Ovary (tissue), 9 donors: ENCODE results near the gene CFAP52. TPM values are rescaled to one million over a fixed set of nuclear protein-coding genes. Genes with fewer than 3 reads are reported as not detected.
"Not testable (repeated sequence)": the region's sequence is repeated elsewhere in the genome, so short reads cannot be mapped to it uniquely, and the experiment has no call there.

ENCODE experiments used
- DNase-seq, 5 donors: peaks; one replicate each; pipeline ENCODE4 v3.0.0-alpha.2; 2019 to 2020
- H3K27ac ChIP-seq, 2 donors: fragments of 200-600 bp; one replicate each; pipeline versions ENCODE4 v1.5.1 to v1.8.0; 2019 to 2022
- H3K27me3 ChIP-seq: fragments of 200-600 bp; one replicate; pipeline ENCODE4 v1.8.0; 2022
- H3K36me3 ChIP-seq: fragments of 200-600 bp; sonication (generic); one replicate; pipeline ENCODE4 v1.5.1; 2019
- H3K4me1 ChIP-seq: one replicate; pipeline ENCODE4 v1.8.1; 2013; ENCODE audit warnings: mild to moderate bottlenecking, moderate library complexity; ENCODE audit not compliant: insufficient read depth
- H3K4me3 ChIP-seq: fragments of 200-600 bp; sonication (generic); one replicate; pipeline ENCODE4 v1.5.1; 2017
- H3K9me3 ChIP-seq, 2 donors: fragments of 200-600 bp in 1 of 2; sonication (generic) in 1 of 2; one replicate each; pipeline versions ENCODE4 v1.5.1 to v1.8.1; 2013 to 2019; ENCODE audit warnings: mild to moderate bottlenecking in 1 of 2, moderate library complexity in 1 of 2
- CTCF ChIP-seq, 3 donors: fragments of 450-650 bp in 2 of 3; fragments of 200-600 bp in 1 of 3; IDR thresholded peaks; one replicate each; pipeline versions ENCODE4 v1.5.1 to v1.8.0; 2016 to 2022; ENCODE audit warnings: antibody characterized with exemption in 3 of 3, mild to moderate bottlenecking in 1 of 3
- EP300 ChIP-seq: sonication (generic); formaldehyde crosslinking; IDR thresholded peaks from one replicate; pipeline ENCODE4 v1.6.1; 2017; ENCODE audit warnings: antibody characterized with exemption
- POLR2A ChIP-seq: fragments of 450-650 bp; IDR thresholded peaks from one replicate; pipeline ENCODE4 v1.6.1; 2017; ENCODE audit warnings: antibody characterized with exemption, mild to moderate bottlenecking, moderate library complexity
- WGBS, 3 donors: extraction: QIAGEN DNeasy Blood & Tissue Kit in 1 of 3; methylation state at CpG; one replicate each; pipeline versions ENCODE4 v1.1.5 to v1.1.7; 2013 to 2017; 5-methylcytosine and 5-hydroxymethylcytosine counted together
- intact Hi-C, 4 donors: fragments of 100-400 bp; cut with DNase I; formaldehyde crosslinking; loops; one replicate each; pipeline versions ENCODE4 v1.11.0 to v1.15.1; 2022 to 2023
- polyA plus RNA-seq, 2 donors: library from polyadenylated mRNA; stranded (reverse); fragments of 200-250 nt in 1 of 2; fragments of 350-450 nt in 1 of 2; fragmentation: Illumina TruSeq in 1 of 2; extraction: RNeasy Lipid Tissue Mini Kit (QIAGEN cat#74804) in 1 of 2; gene quantifications; one replicate each; pipeline ENCODE4 v1.2.3, GENCODE V29; 2013 to 2014
- total RNA-seq, 7 donors: library from RNA; depleted of rRNA in 2 of 7; stranded (reverse); fragments of >200 nt in 2 of 7; fragmentation: NEBNext Ultra II Directional in 3 of 7; extraction: Animal tissue kit (Norgen Biotek cat#: 25700) in 3 of 7; gene quantifications; one replicate each; pipeline versions ENCODE4 v1.1.0 to v1.2.4, GENCODE V29; 2016 to 2023
- donor health status: DM: no; HTN: no; CAD: no; lungs with moderate emphysema.
- donor health status: DM: no; HTN: no; CAD: no.
- donor health status: Bipolar disorder and iron deficiency.
- donor health status: DM: yes; HTN: yes; CAD: no.
- donor health status: DM: no; HTN: no; CAD: no.
- donor health status: DM: yes; HTN: yes; CAD: no.

Gene CFAP52
- total and polyA plus RNA-seq, 9 donors, result 0.18 to 46.6 (median 1.1) TPM

GRCh38 chr17:9553181-9553580 lies 23.3 kb upstream of the CFAP52 start:
- no peaks in the 10 kb centered on the region for H3K27me3 ChIP-seq
- TF ChIP-seq EP300 (no peak), POLR2A (no peak), CTCF (IDR thresholded peaks at IDR 0.05) (no peak)
- H3K9me3 ChIP-seq, result no peaks in the 10 kb centered on the region
- no peak overlapping the region for H3K4me3 ChIP-seq
- no peak overlapping the region for H3K27ac ChIP-seq
- 19 to 30% (median 25%) methylated on average over 2 of the region's 2 CpGs for WGBS, 3 donors
- intact Hi-C loops, result no loop called here
- H3K4me1 ChIP-seq, result no peaks in the 10 kb centered on the region
- DNase-seq, result no peak
- no peaks in the 10 kb centered on the region for H3K36me3 ChIP-seq

GRCh38 chr17:9553596-9553995 lies 22.8 kb upstream of the CFAP52 start:
- no peaks in the 10 kb centered on the region for H3K4me1 ChIP-seq
- H3K27ac ChIP-seq, result no peak overlapping the region
- DNase-seq, result no peak
- TF ChIP-seq EP300 (no peak), CTCF (IDR thresholded peaks at IDR 0.05) (no peak), POLR2A (no peak)
- no peak overlapping the region for H3K4me3 ChIP-seq
- H3K9me3 ChIP-seq, result no peaks in the 10 kb centered on the region
- intact Hi-C loops, result no loop called here
- no peaks in the 10 kb centered on the region for H3K27me3 ChIP-seq
- 26 to 42% (median 34%) methylated on average over 4 of the region's 4 CpGs for WGBS, 3 donors
- H3K36me3 ChIP-seq, result no peaks in the 10 kb centered on the region

GRCh38 chr17:9554715-9555114 lies 21.7 kb upstream of the CFAP52 start:
- intact Hi-C loops, H3K4me3 ChIP-seq, H3K27ac ChIP-seq, H3K4me1 ChIP-seq, H3K27me3 ChIP-seq, H3K9me3 ChIP-seq, DNase-seq, H3K36me3 ChIP-seq: not testable (repeated sequence)
- 80 to 83% (median 81%) methylated on average over 6 of the region's 6 CpGs for WGBS, 3 donors

- no peak overlapping the region for H3K4me3 ChIP-seq
- H3K9me3 ChIP-seq, result no peaks in the 10 kb centered on the region
- intact Hi-C loops, result no loop called here
- no peak for DNase-seq
- no peak overlapping the region for H3K27ac ChIP-seq
- H3K4me1 ChIP-seq, result no peaks in the 10 kb centered on the region
- H3K27me3 ChIP-seq, result no peaks in the 10 kb centered on the region
- TF ChIP-seq EP300 (no peak), POLR2A (no peak), CTCF (IDR thresholded peaks at IDR 0.05) (no peak)
- H3K36me3 ChIP-seq, result no peaks in the 10 kb centered on the region
- 55 to 60% (median 56%) methylated on average over 10 of the region's 10 CpGs for WGBS, 3 donors
Observed at GRCh38 chr17:9557161-9557755, 19.2 kb upstream of the CFAP52 start.

- no peaks in the 10 kb centered on the region for H3K9me3 ChIP-seq
- 88 to 89% (median 88%) methylated on average over 9 of the region's 9 CpGs for WGBS, 3 donors
- no peak overlapping the region for H3K4me3 ChIP-seq
- no peak for TF ChIP-seq CTCF (IDR thresholded peaks at IDR 0.05)
- no peak for TF ChIP-seq EP300
- no peak for TF ChIP-seq POLR2A
- H3K27ac ChIP-seq, result no peak overlapping the region
- no peaks in the 10 kb centered on the region for H3K4me1 ChIP-seq
- intact Hi-C loops, result no loop called here
- no peaks in the 10 kb centered on the region for H3K27me3 ChIP-seq
- no peaks in the 10 kb centered on the region for H3K36me3 ChIP-seq
- no peak for DNase-seq
Observed at GRCh38 chr17:9557857-9558256, 18.6 kb upstream of the CFAP52 start.
